A549 (cell line): ENCODE data around the gene CMKLR1. TPM values are rescaled to one million over a fixed set of nuclear protein-coding genes. Genes with fewer than 3 reads are reported as not detected.

Experiments
- ATAC-seq, 2 experiments: fragments of 200-7000 bp in 1 of 2; fragments of >200 bp in 1 of 2; cut with Nextera tagmentation in 1 of 2; cut with Tn5 transposase in 1 of 2; 3 replicates each; pipeline versions ENCODE4 v1.8.0 to v1.9.1; 2018 to 2020; ENCODE audit warnings: mild to moderate bottlenecking in 1 of 2, moderate library complexity in 1 of 2
- CTCF ChIA-PET: fragments of 300-600 bp; sonication (Branson Sonifier 250); formaldehyde crosslinking; extraction: SDS; loops from one replicate; lab custom pipeline; 2021; ENCODE audit warnings: antibody characterized with exemption, inconsistent platforms; lab: Yijun Ruan, JAX
- POLR2A ChIA-PET: fragments of 350-600 bp; formaldehyde crosslinking; extraction: SDS; loops from one replicate; lab custom pipeline; 2021; ENCODE audit warnings: antibody characterized with exemption, inconsistent platforms; lab: Yijun Ruan, JAX
- DNase-seq, 2 experiments: peaks; one replicate each; pipeline versions ENCODE4 v3.0.0 to v3.0.0-alpha.2; 2011 to 2016; ENCODE audit warnings: low read depth in 1 of 2, low spot score in 1 of 2
- FAIRE-seq: peaks from 2 replicates; lab custom pipeline; 2011; peaks lifted over from hg19 to GRCh38; lab: Jason Lieb, UNC
- H3K27ac ChIP-seq, 2 experiments: fragments of >200 bp; sonication (Bioruptor Twin); formaldehyde crosslinking; 3 replicates each; pipeline ENCODE4 v1.5.1; 2016 to 2017
- H3K4me1 ChIP-seq: fragments of >200 bp; sonication (Bioruptor Twin); formaldehyde crosslinking; 3 replicates; pipeline ENCODE4 v1.6.1; 2016
- H3K4me2 ChIP-seq: fragments of >200 bp; sonication (Bioruptor Twin); formaldehyde crosslinking; 3 replicates; pipeline ENCODE4 v1.6.1; 2016
- H3K4me3 ChIP-seq: fragments of >200 bp; sonication (Bioruptor Twin); formaldehyde crosslinking; 3 replicates; pipeline ENCODE4 v1.5.1; 2016
- H3K9me3 ChIP-seq: fragments of >200 bp; sonication (Bioruptor Twin); formaldehyde crosslinking; 3 replicates; pipeline ENCODE4 v1.6.1; 2016
- BCL3 ChIP-seq: fragments of >200 bp; sonication (Bioruptor Twin); formaldehyde crosslinking; IDR thresholded peaks from 3 replicates; pipeline ENCODE4 v1.6.1; 2016
- CEBPB ChIP-seq, 2 experiments: fragments of >200 bp in 1 of 2; sonication (Bioruptor Twin) in 1 of 2; formaldehyde crosslinking in 1 of 2; IDR thresholded peaks; 2 replicates each; pipeline ENCODE4 v1.6.1; 2012 to 2016
- CHD2 ChIP-seq: fragments of 150-350 bp; IDR thresholded peaks from 2 replicates; pipeline ENCODE4 v1.6.1; 2014; ENCODE audit warnings: low read length; ENCODE audit not compliant: partially characterized antibody
- CHD4 ChIP-seq: fragments of 200-600 bp; sonication (generic); IDR thresholded peaks from 2 replicates; pipeline ENCODE4 v1.6.1; 2016; ENCODE audit warnings: antibody characterized with exemption, mild to moderate bottlenecking, borderline replicate concordance
- EHMT2 ChIP-seq: fragments of 200-600 bp; sonication (generic); IDR thresholded peaks from 2 replicates; pipeline ENCODE4 v1.6.1; 2016; ENCODE audit warnings: antibody characterized with exemption, low read depth, mild to moderate bottlenecking, moderate library complexity
- ESRRA ChIP-seq: fragments of 150-350 bp; IDR thresholded peaks from 2 replicates; pipeline ENCODE4 v1.6.1; 2014; ENCODE audit warnings: mild to moderate bottlenecking, low read length, borderline replicate concordance
- HES2 ChIP-seq: fragments of >200 bp; sonication (Bioruptor Twin); formaldehyde crosslinking; IDR thresholded peaks from 2 replicates; pipeline ENCODE4 v1.6.1; 2016
- HEYL ChIP-seq: fragments of 250-450 bp; sonication (Bioruptor Pico); IDR thresholded peaks from 2 replicates; pipeline ENCODE4 v1.8.0; 2021; ENCODE audit warnings: mild to moderate bottlenecking, moderate library complexity
- HOXB5 ChIP-seq: fragments of 250-450 bp; sonication (Bioruptor Pico); IDR thresholded peaks from 2 replicates; pipeline ENCODE4 v1.5.0; 2020; ENCODE audit warnings: mild to moderate bottlenecking, moderate library complexity
- JUN ChIP-seq, 2 experiments: fragments of >200 bp; sonication (Bioruptor Twin); formaldehyde crosslinking; IDR thresholded peaks; 2 replicates in 1 of 2; 3 replicates in 1 of 2; pipeline ENCODE4 v1.6.1; 2016 to 2017
- JUNB ChIP-seq: fragments of >200 bp; sonication (Bioruptor Twin); formaldehyde crosslinking; IDR thresholded peaks from 2 replicates; pipeline ENCODE4 v1.6.1; 2016
- KDM5A ChIP-seq: fragments of 200-600 bp; sonication (generic); IDR thresholded peaks from 2 replicates; pipeline ENCODE4 v1.6.1; 2016; ENCODE audit warnings: antibody characterized with exemption, mild to moderate bottlenecking
- NFE2L2 ChIP-seq: fragments of 150-350 bp; conservative IDR thresholded peaks from 2 replicates; pipeline ENCODE4 v1.6.1; 2014; ENCODE audit warnings: low read length
- NR3C1 ChIP-seq: fragments of >200 bp; sonication (Bioruptor Twin); formaldehyde crosslinking; IDR thresholded peaks from 3 replicates; pipeline ENCODE4 v1.6.1; 2017
- POLR2A ChIP-seq: IDR thresholded peaks from 2 replicates; pipeline ENCODE4 v1.6.1; 2012; ENCODE audit warnings: mild to moderate bottlenecking, low read length
- POLR2AphosphoS2 ChIP-seq: conservative IDR thresholded peaks from 2 replicates; pipeline ENCODE4 v1.6.1; 2012; ENCODE audit warnings: low read length, improper control_type of control experiment, inconsistent platforms
- RARB ChIP-seq: fragments of 250-450 bp; sonication (Bioruptor Pico); IDR thresholded peaks from 2 replicates; pipeline ENCODE4 v1.8.0; 2021; ENCODE audit warnings: mild to moderate bottlenecking, moderate library complexity
- RCOR1 ChIP-seq: fragments of 150-350 bp; IDR thresholded peaks from 2 replicates; pipeline ENCODE4 v1.6.1; 2014; ENCODE audit warnings: antibody characterized with exemption, low read length, low read depth
- RFX5 ChIP-seq: fragments of 450-650 bp; IDR thresholded peaks from 2 replicates; pipeline ENCODE4 v1.7.1; 2014; ENCODE audit warnings: antibody characterized with exemption, mild to moderate bottlenecking, moderate library complexity
- RNF2 ChIP-seq: fragments of 200-600 bp; sonication (generic); IDR thresholded peaks from 2 replicates; pipeline ENCODE4 v1.6.1; 2016; ENCODE audit warnings: low read depth, mild to moderate bottlenecking, antibody characterized with exemption, moderate library complexity, borderline replicate concordance
- SMC3 ChIP-seq: fragments of >200 bp; sonication (Bioruptor Twin); formaldehyde crosslinking; IDR thresholded peaks from 3 replicates; pipeline ENCODE4 v1.6.1; 2018; ENCODE audit warnings: inconsistent platforms
- ZC3H11A ChIP-seq: fragments of 450-650 bp; IDR thresholded peaks from 2 replicates; pipeline ENCODE4 v1.6.1; 2014; ENCODE audit warnings: antibody characterized with exemption, mild to moderate bottlenecking
- ZFP36 ChIP-seq: fragments of 450-650 bp; IDR thresholded peaks from 2 replicates; pipeline ENCODE4 v1.6.1; 2014; ENCODE audit warnings: borderline replicate concordance; ENCODE audit not compliant: partially characterized antibody
- ZNF302 ChIP-seq: fragments of 250-450 bp; sonication (Bioruptor Pico); IDR thresholded peaks from 2 replicates; pipeline ENCODE4 v1.9.0; 2021; ENCODE audit warnings: inconsistent platforms, mild to moderate bottlenecking, moderate library complexity
- WGBS: methylation state at CpG from one replicate; pipeline ENCODE4 v1.1.6; 2017; ENCODE audit errors: missing lambda C conversion rate; 5-methylcytosine and 5-hydroxymethylcytosine counted together
- polyA plus RNA-seq, 4 experiments: library from polyadenylated mRNA; depleted of rRNA in 3 of 4; stranded (reverse); fragments of >200 nt; fragmentation: RNase III in 1 of 4; extraction: RNeasy Plus Mini Kit Qiagen cat#74134 plus additional on column Dnase treatment in 1 of 4; gene quantifications; 2 replicates in 3 of 4; 3 replicates in 1 of 4; pipeline ENCODE4 v1.2.3, GENCODE V29; 2011 to 2017
- TF ChIP-seq, protein P1 (sequence below): IDR thresholded peaks from 2 replicates; pipeline ENCODE4 v1.6.1; 2012
- TF ChIP-seq, protein P2 (sequence below): fragments of 250-450 bp; sonication (Bioruptor Pico); IDR thresholded peaks from 2 replicates; pipeline ENCODE4 v1.5.0; 2020; ENCODE audit warnings: low read depth, mild to moderate bottlenecking, moderate library complexity

The CMKLR1 gene
- polyA plus RNA-seq, 2 of the 4 experiments (the other 2 are of a cell fraction), result not detected

DNA sequence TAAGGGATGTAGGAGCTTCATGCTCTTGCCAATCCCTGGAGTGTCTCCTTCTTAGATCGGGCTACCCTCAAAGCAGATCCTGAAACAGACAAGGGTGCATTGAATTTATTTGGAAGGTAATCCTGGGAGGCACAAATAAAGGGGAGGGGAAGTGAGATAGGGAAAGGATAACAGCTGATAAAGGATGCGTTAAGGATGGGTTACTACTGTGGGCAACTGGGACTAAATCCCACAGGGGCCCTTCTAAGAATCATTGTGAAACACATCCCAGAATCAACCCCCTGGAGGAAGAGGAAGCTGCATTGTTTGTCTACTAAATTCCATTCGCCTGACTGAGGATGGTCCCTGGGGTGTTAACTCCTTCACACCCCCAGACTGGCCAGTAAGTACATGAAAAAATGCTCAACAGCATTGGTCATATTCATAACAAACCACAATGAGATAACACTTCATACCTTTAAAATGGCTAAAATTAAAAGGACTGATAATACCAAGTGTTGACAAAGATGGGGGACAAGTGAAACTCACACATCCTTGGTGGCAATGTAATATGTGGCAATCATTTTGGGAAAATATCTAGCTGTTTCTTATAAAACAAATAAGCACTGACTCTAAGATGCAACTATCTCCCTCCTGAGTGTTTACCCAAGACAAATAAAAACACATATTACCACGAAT, 37.0 kb upstream of the CMKLR1 start:
- H3K9me3 ChIP-seq, result peaks cover 9% of the 10 kb centered on the region; the same call in 1 of the 3 replicates
- no peak overlapping the region for H3K4me2 ChIP-seq
- H3K4me1 ChIP-seq, result no peaks in the 10 kb centered on the region
- no peak overlapping the region for H3K27ac ChIP-seq
- ChIA-PET POLR2A (no interaction called here), CTCF (no interaction called here)
- FAIRE-seq (no peak), ATAC-seq (no peak), DNase-seq (no peak)
- 0% methylated on average over 4 of the region's 4 CpGs for WGBS
- no peak overlapping the region for H3K4me3 ChIP-seq
- TF ChIP-seq, protein P1, sequence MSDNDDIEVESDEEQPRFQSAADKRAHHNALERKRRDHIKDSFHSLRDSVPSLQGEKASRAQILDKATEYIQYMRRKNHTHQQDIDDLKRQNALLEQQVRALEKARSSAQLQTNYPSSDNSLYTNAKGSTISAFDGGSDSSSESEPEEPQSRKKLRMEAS, result no peak
- TF ChIP-seq RCOR1 (no peak), CHD2 (no peak)
- TF ChIP-seq, protein P2, sequence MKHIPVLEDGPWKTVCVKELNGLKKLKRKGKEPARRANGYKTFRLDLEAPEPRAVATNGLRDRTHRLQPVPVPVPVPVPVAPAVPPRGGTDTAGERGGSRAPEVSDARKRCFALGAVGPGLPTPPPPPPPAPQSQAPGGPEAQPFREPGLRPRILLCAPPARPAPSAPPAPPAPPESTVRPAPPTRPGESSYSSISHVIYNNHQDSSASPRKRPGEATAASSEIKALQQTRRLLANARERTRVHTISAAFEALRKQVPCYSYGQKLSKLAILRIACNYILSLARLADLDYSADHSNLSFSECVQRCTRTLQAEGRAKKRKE (CRISPR knock-in tag), result no peak

DNA sequence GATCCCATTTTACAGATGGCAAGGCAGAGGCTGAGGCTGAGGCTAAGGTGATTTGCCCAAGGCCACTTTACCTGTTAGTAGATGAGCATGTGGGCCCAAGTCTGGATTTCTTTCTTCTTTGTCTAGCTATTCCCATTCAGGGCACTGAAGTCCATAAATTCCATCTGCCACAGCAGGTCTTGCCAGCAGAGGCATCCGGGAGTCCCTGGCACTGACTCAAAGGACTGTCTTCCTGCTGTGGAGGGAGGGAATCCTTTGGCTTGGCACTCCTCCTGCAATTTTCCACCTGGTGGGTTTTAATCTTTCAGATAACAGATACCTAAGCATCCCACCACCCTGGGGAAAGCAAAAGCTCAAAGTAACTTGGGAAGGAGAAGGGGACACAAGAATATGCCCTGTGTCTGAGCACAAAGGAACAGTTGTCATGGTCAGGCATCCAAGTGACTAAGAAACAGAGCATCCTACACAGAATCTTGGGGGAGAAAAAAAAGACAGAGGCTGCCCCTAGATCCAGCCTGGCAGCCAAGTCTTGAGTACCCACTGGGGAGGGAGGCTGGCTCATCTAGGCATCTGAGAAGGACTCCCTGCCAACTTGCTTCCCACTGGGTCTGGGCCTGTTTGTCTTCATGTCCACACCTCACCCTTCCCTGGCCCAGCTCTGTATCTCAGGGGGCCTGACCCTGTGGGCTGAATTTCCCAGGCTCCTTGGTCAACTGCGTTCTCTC, 35.6 kb upstream of the CMKLR1 start:
- no peak for TF ChIP-seq NFE2L2
- TF ChIP-seq RARB (CRISPR knock-in tag), result no peak
- no peak for TF ChIP-seq CHD2
- no peak for TF ChIP-seq RNF2
- TF ChIP-seq HEYL, result no peak
- TF ChIP-seq HOXB5 (CRISPR knock-in tag), result no peak
- no peak for TF ChIP-seq EHMT2
- TF ChIP-seq RFX5, result no peak
- no peak for TF ChIP-seq NR3C1
- TF ChIP-seq HES2, result no peak
- TF ChIP-seq CEBPB (IDR thresholded peaks at IDR 0.05), result no peak
- no peak for TF ChIP-seq ZNF302
- TF ChIP-seq JUN (IDR thresholded peaks at IDR 0.05), result no peak
- no peak for TF ChIP-seq POLR2AphosphoS2
- DNase-seq, result no peak
- no peaks in the 10 kb centered on the region for H3K4me1 ChIP-seq
- H3K9me3 ChIP-seq, result peaks cover 9% of the 10 kb centered on the region; the same call in 1 of the 3 replicates
- ChIA-PET POLR2A (no interaction called here), CTCF (interaction anchor here (0.7 kb wide), 1 partner anchor 217 kb away, joined by 3 read pairs; no protein-coding TSS in a partner anchor)
- no peak overlapping the region for H3K4me3 ChIP-seq
- H3K4me2 ChIP-seq, result no peak overlapping the region
- H3K27ac ChIP-seq, result no peak overlapping the region
- 43% methylated on average over 2 of the region's 2 CpGs for WGBS
- FAIRE-seq, result no peak
- no peak for ATAC-seq

DNA sequence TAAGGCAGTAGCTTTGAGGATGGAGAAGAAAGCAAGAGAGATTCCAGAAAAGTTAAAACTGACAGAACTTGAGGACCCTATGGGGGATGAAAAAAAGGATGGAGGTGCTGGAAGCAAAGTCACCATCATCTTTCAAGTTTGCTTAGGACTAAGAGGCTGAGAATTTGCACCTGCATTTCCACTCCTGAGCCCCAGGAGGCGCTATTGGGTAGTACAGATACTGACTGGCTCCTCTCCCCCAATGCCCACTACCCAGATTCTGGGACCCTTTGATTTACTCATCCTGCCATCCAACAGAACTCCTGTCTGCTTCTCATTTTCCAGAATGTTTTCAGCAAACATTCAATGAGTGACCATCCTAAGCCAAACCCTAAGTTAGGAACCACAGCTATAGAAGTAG, 34.0 kb upstream of the CMKLR1 start:
- whole genome bisulfite sequencing, result 0% methylated on average over 1 of the region's 1 CpG
- CTCF ChIA-PET, result interaction anchor here (1.1 kb wide), 1 partner anchor 138 kb away, joined by 4 read pairs; no protein-coding TSS in a partner anchor
- H3K4me3 ChIP-seq, result no peak overlapping the region
- H3K9me3 ChIP-seq, result peaks cover 9% of the 10 kb centered on the region; the same call in 1 of the 3 replicates
- ATAC-seq (no peak), FAIRE-seq (no peak), DNase-seq (no peak)
- TF ChIP-seq BCL3 (no peak), EHMT2 (no peak), KDM5A (no peak), ZC3H11A (no peak), ZFP36 (no peak), CHD4 (no peak), ZNF302 (no peak), HES2 (no peak), ESRRA (no peak), RFX5 (no peak), SMC3 (no peak), JUNB (no peak), POLR2A (no peak)
- POLR2A ChIA-PET, result no interaction called here
- no peaks in the 10 kb centered on the region for H3K4me1 ChIP-seq
- no peak overlapping the region for H3K27ac ChIP-seq
- H3K4me2 ChIP-seq, result no peak overlapping the region
